GM21447 (cell line): ENCODE results near the gene CFAP70.
"Not testable (repeated sequence)": the region's sequence is repeated elsewhere in the genome, so short reads cannot be mapped to it uniquely, and the experiment has no call there.

Experiments
- ATAC-seq: cut with Tn5 transposase; IDR thresholded peaks from one replicate; pipeline ENCODE4 v1.9.1; 2021; ENCODE audit not compliant: unreplicated experiment

CFAP70 gene

GRCh38 chr10:73340121-73340520 lies 18.5 kb downstream of the CFAP70 start:
- no peak for ATAC-seq

- ATAC-seq, result no peak
These were observed 19.2 kb downstream of the CFAP70 start for GRCh38 chr10:73339436-73339835.

GRCh38 chr10:73338801-73339368 lies 19.8 kb downstream of the CFAP70 start:
- ATAC-seq, result no peak

- ATAC-seq, result no peak
These were observed 25.5 kb downstream of the CFAP70 start for GRCh38 chr10:73333202-73333601.

GRCh38 chr10:73332379-73332778 lies 26.3 kb downstream of the CFAP70 start:
- ATAC-seq, result no peak

- not testable (repeated sequence) for ATAC-seq
These were observed 30.1 kb downstream of the CFAP70 start for GRCh38 chr10:73328523-73328922.

GRCh38 chr10:73325290-73325689 lies 33.4 kb downstream of the CFAP70 start:
- not testable (repeated sequence) for ATAC-seq

GRCh38 chr10:73323582-73323981 lies 35.1 kb downstream of the CFAP70 start:
- not testable (repeated sequence) for ATAC-seq

GRCh38 chr10:73310475-73310874 lies 48.2 kb downstream of the CFAP70 start:
- no peak for ATAC-seq

GRCh38 chr10:73307203-73307800 lies 51.4 kb downstream of the CFAP70 start:
- no peak for ATAC-seq

GRCh38 chr10:73306171-73306708 lies 52.4 kb downstream of the CFAP70 start:
- ATAC-seq, result no peak

GRCh38 chr10:73296946-73297345 lies 61.7 kb downstream of the CFAP70 start:
- no peak for ATAC-seq

- ATAC-seq, result no peak
These were observed 65.2 kb downstream of the CFAP70 start for GRCh38 chr10:73293461-73293860.

- ATAC-seq, result no peak
These were observed 68.7 kb downstream of the CFAP70 start for GRCh38 chr10:73289958-73290357.

GRCh38 chr10:73287441-73287840 lies 71.2 kb downstream of the CFAP70 start:
- ATAC-seq, result no peak

GRCh38 chr10:73281097-73281496 lies 77.6 kb downstream of the CFAP70 start:
- ATAC-seq, result no peak

- ATAC-seq, result no peak
These were observed 94.2 kb downstream of the CFAP70 start for GRCh38 chr10:73264423-73264822.

- ATAC-seq, result no peak
These were observed 94.8 kb downstream of the CFAP70 start for GRCh38 chr10:73263693-73264347.

- ATAC-seq, result no peak
These were observed 95.6 kb downstream of the CFAP70 start for GRCh38 chr10:73262880-73263555.

GRCh38 chr10:73262105-73262730 lies 96.4 kb downstream of the CFAP70 start:
- no peak for ATAC-seq

GRCh38 chr10:73261362-73261995 lies 97.2 kb downstream of the CFAP70 start:
- no peak for ATAC-seq
